Body of pancreas (tissue), 4 donors: Measurements from ENCODE around the gene CRYAA. TPM values are rescaled to one million over a fixed set of nuclear protein-coding genes. Genes with fewer than 3 reads are reported as not detected.
"Not testable (repeated sequence)": the region's sequence is repeated elsewhere in the genome, so short reads cannot be mapped to it uniquely, and the experiment has no call there.

ENCODE experiments used
- ATAC-seq: fragments of 150-250 bp; one replicate; pipeline ENCODE4 v1.9.1; 2016
- DNase-seq, 4 donors: peaks; one replicate each; pipeline ENCODE4 v3.0.0-alpha.2; 2019
- H3K27ac ChIP-seq, 4 donors: fragments of 200-600 bp; sonication (generic); 1 replicate in 3 of 4; 2 replicates in 1 of 4; pipeline versions ENCODE4 v1.5.1 to v1.6.1; 2016 to 2019; ENCODE audit warnings: mild to moderate bottlenecking in 1 of 4, mixed read lengths in 1 of 4, moderate library complexity in 1 of 4
- H3K27me3 ChIP-seq, 2 donors: fragments of 200-600 bp; sonication (generic); one replicate each; pipeline ENCODE4 v1.6.0; 2016; ENCODE audit warnings: mild to moderate bottlenecking in 1 of 2
- H3K36me3 ChIP-seq, 2 donors: fragments of 200-600 bp; sonication (generic); replicated peaks in 1 of 2; 2 replicates each; pipeline ENCODE4 v1.5.1; 2016; ENCODE audit warnings: low read depth in 2 of 2; ENCODE audit not compliant: insufficient read depth in 1 of 2
- H3K4me1 ChIP-seq: fragments of 200-600 bp; sonication (generic); one replicate; pipeline ENCODE4 v1.6.0; 2016
- H3K4me3 ChIP-seq, 2 donors: fragments of 200-600 bp; sonication (generic); 1 replicate in 1 of 2; 2 replicates in 1 of 2; pipeline ENCODE4 v1.5.1; 2016 to 2019
- H3K9me3 ChIP-seq, 3 donors: fragments of 200-600 bp; sonication (generic); 1 replicate in 2 of 3; 2 replicates in 1 of 3; pipeline ENCODE4 v1.5.1; 2016
- CTCF ChIP-seq, 7 experiments: fragments of 450-650 bp in 4 of 7; fragments of 200-600 bp in 3 of 7; sonication (generic) in 3 of 7; IDR thresholded peaks; one replicate each; pipeline ENCODE4 v1.5.1; 2016 to 2019; ENCODE audit warnings: antibody characterized with exemption in 7 of 7
- POLR2A ChIP-seq, 3 donors: fragments of 450-650 bp; IDR thresholded peaks; one replicate each; pipeline ENCODE4 v1.6.1; 2016; ENCODE audit warnings: antibody characterized with exemption in 3 of 3, mild to moderate bottlenecking in 2 of 3
- WGBS, 2 donors: methylation state at CpG; one replicate each; pipeline ENCODE4 v1.1.5; 2017; 5-methylcytosine and 5-hydroxymethylcytosine counted together
- intact Hi-C: fragments of 100-400 bp; cut with DNase I; formaldehyde crosslinking; loops from one replicate; pipeline ENCODE4 v1.15.1; 2023
- total RNA-seq, 2 donors: library from RNA; depleted of rRNA; stranded (reverse); fragments of >200 nt; gene quantifications; one replicate each; pipeline ENCODE4 v1.1.0, GENCODE V29; 2016

Gene CRYAA
- total RNA-seq, 2 donors from 2014 or later, result not detected

GRCh38 chr21:43178175-43178826, 9.5 kb downstream of the CRYAA start:
- intact Hi-C loops, DNase-seq, H3K27ac ChIP-seq, H3K4me3 ChIP-seq, H3K27me3 ChIP-seq, H3K36me3 ChIP-seq, H3K4me1 ChIP-seq, H3K9me3 ChIP-seq: not testable (repeated sequence)
- WGBS, 2 donors, result no CpG with 5 or more reads among the region's 22 CpGs
- peak; percentile 62 for ATAC-seq

DNA sequence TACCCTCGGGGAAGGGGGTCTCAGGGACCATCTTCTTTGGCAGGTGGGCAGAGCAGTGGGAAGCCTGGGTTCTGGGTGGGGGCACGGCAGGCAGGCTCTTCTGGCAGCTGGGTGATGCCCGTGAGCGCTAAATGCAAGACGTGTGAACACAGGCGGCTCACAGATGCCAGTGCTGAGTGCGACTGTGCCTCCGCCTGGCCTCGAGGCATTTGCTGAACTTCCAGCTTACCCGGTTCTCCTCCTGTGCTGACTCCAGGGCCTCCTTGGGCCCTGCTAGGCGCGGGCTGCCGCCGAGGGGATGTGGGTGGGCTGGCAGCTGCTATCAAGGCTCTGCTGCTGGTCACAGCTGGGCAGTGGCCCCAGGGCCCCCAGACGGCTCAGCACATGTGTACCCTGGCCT, 12.2 kb downstream of the CRYAA start:
- DNase-seq, H3K4me3 ChIP-seq, intact Hi-C loops, H3K36me3 ChIP-seq, H3K27ac ChIP-seq, H3K27me3 ChIP-seq, H3K9me3 ChIP-seq, H3K4me1 ChIP-seq, ATAC-seq: not testable (repeated sequence)
- WGBS, 2 donors, result no CpG with 5 or more reads among the region's 15 CpGs

GRCh38 chr21:43187268-43187667, 18.5 kb downstream of the CRYAA start:
- H3K9me3 ChIP-seq, H3K36me3 ChIP-seq, intact Hi-C loops, H3K27me3 ChIP-seq, H3K27ac ChIP-seq, ATAC-seq, DNase-seq, H3K4me3 ChIP-seq, H3K4me1 ChIP-seq: not testable (repeated sequence)
- WGBS, 2 donors, result 69% methylated on average over 2 of the region's 7 CpGs; no CpG with 5 or more reads in 1 of the 2 donors

DNA sequence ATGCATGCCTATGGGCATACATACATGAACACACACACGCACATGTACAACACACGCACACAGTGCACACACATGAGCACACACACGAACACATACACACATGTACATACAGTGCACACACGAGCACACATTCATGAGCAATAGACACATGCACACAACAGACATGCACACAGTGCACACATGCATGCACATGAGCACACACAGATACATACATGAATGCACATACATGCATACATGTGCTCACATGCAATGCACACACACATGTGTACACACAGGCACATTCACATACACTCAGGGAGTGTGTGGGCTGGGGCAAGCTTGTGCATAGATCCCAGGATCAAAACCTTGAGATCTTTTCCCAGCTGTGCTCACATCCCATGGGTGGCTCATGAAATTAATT, 18.9 kb downstream of the CRYAA start:
- no peak for TF ChIP-seq POLR2A (IDR thresholded peaks at IDR 0.05)
- TF ChIP-seq CTCF (IDR thresholded peaks at IDR 0.05), result no peak
- intact Hi-C loops, result no loop called here
- Histone ChIP-seq H3K27ac (no peak overlapping the region), H3K36me3 (no peaks in the 10 kb centered on the region), H3K4me3 (no peak overlapping the region), H3K4me1 (no peaks in the 10 kb centered on the region), H3K27me3 (no peaks in the 10 kb centered on the region), H3K9me3 (no peaks in the 10 kb centered on the region)
- ATAC-seq (no peak), DNase-seq (peak in 1 of 4 donors; percentile 4)
- 78 to 85% methylated on average over 2 to 4 of the region's 4 CpGs for WGBS, 2 donors

DNA sequence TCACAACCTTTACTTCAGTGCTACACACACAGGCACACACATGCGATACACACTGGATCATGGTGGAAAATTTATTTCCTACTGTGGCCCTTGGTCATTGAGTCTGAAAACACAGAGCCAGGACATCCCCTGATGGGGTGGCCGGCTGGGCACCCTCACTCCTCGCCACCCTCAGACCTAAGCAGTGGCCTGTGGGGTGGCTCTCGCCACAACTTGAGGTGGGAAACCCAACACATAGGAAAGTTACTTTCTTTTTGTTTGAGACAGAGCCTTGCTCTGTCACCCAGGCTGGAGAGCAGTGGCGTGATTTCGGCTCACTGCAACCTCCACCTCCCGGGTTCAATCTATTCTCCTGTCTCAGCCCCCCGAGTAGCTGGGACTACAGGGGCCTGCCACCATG, 19.4 kb downstream of the CRYAA start:
- Histone ChIP-seq H3K27ac (no peak overlapping the region), H3K4me3 (no peak overlapping the region), H3K36me3 (no peaks in the 10 kb centered on the region), H3K27me3 (no peaks in the 10 kb centered on the region), H3K4me1 (no peaks in the 10 kb centered on the region), H3K9me3 (no peaks in the 10 kb centered on the region)
- ATAC-seq, result no peak
- intact Hi-C loops, result no loop called here
- TF ChIP-seq POLR2A (IDR thresholded peaks at IDR 0.05) (no peak), CTCF (IDR thresholded peaks at IDR 0.05) (no peak)
- WGBS, 2 donors, result 85 to 87% methylated on average over 7 to 8 of the region's 8 CpGs
- no peak for DNase-seq

GRCh38 chr21:43188592-43189210, 19.9 kb downstream of the CRYAA start:
- intact Hi-C loops, result no loop called here
- H3K36me3 ChIP-seq, result no peaks in the 10 kb centered on the region
- H3K27me3 ChIP-seq, result no peaks in the 10 kb centered on the region
- H3K4me3 ChIP-seq, result no peak overlapping the region
- H3K27ac ChIP-seq, result peak overlapping the region in 2 of 4 donors; percentile 13 to 41
- DNase-seq (peak; percentile 22 to 56 (median 48)), ATAC-seq (peak; percentile 67)
- 35 to 39% methylated on average over 15 of the region's 15 CpGs for WGBS, 2 donors
- H3K4me1 ChIP-seq, result no peaks in the 10 kb centered on the region
- H3K9me3 ChIP-seq, result no peaks in the 10 kb centered on the region
- TF ChIP-seq POLR2A (IDR thresholded peaks at IDR 0.05) (no peak), CTCF (IDR thresholded peaks at IDR 0.05) (no peak)
